GF-D8 (cell line): Measurements from ENCODE around the gene ANKS3.

ENCODE experiments used
- DNase-seq: peaks from one replicate; lab custom pipeline; 2025; lab: John Stamatoyannopoulos, UW

Gene ANKS3

GRCh38 chr16:4724661-4725270 is 9.3 kb downstream of the ANKS3 start:
- no peak for DNase-seq

- no peak for DNase-seq
Measured at GRCh38 chr16:4723071-4723767, 10.9 kb downstream of the ANKS3 start.

- DNase-seq = no peak
Measured at GRCh38 chr16:4718466-4718865, 15.6 kb downstream of the ANKS3 start.

GRCh38 chr16:4714996-4715395 is 19.1 kb downstream of the ANKS3 start:
- no peak for DNase-seq

- no peak for DNase-seq
Measured at GRCh38 chr16:4713663-4714501, 20.2 kb downstream of the ANKS3 start.

- DNase-seq = no peak
Measured at GRCh38 chr16:4709481-4709880, 24.6 kb downstream of the ANKS3 start.

- DNase-seq = no peak
Measured at GRCh38 chr16:4706871-4707270, 27.2 kb downstream of the ANKS3 start.

- DNase-seq = no peak
Measured at GRCh38 chr16:4704913-4705312, 29.2 kb downstream of the ANKS3 start.

GRCh38 chr16:4704491-4704890 is 29.6 kb downstream of the ANKS3 start:
- DNase-seq = no peak

- DNase-seq = no peak
Measured at GRCh38 chr16:4703906-4704305, 30.2 kb downstream of the ANKS3 start.

GRCh38 chr16:4702466-4702808 is 31.6 kb downstream of the ANKS3 start:
- DNase-seq = no peak

- DNase-seq = no peak
Measured at GRCh38 chr16:4701791-4702465, 32.1 kb downstream of the ANKS3 start.

GRCh38 chr16:4700997-4701743 is 32.9 kb downstream of the ANKS3 start:
- no peak for DNase-seq

- no peak for DNase-seq
Measured at GRCh38 chr16:4700380-4700996, 33.6 kb downstream of the ANKS3 start.

GRCh38 chr16:4699046-4699556 is 35.0 kb downstream of the ANKS3 start:
- DNase-seq = no peak

GRCh38 chr16:4698321-4699045 is 35.6 kb downstream of the ANKS3 start:
- no peak for DNase-seq

- no peak for DNase-seq
Measured at GRCh38 chr16:4697848-4698291, 36.2 kb downstream of the ANKS3 start.

- no peak for DNase-seq
Measured at GRCh38 chr16:4696905-4697847, 36.9 kb downstream of the ANKS3 start.
